Subcutaneous abdominal adipose tissue (tissue), 5 donors: ENCODE results near the gene LRRC8D.

ENCODE experiments used
- H3K27ac ChIP-seq: one replicate; pipeline ENCODE4 v1.7.0; 2013; ENCODE audit warnings: low read depth, mild to moderate bottlenecking, inconsistent platforms, low read length, moderate library complexity
- H3K27me3 ChIP-seq, 5 donors: one replicate each; pipeline ENCODE4 v1.7.0; 2013; ENCODE audit warnings: low read length in 5 of 5, inconsistent platforms in 1 of 5; ENCODE audit not compliant: control insufficient read depth in 5 of 5, insufficient read depth in 4 of 5
- H3K36me3 ChIP-seq, 5 donors: one replicate each; pipeline ENCODE4 v1.7.0; 2013; ENCODE audit warnings: low read length in 5 of 5; ENCODE audit not compliant: control insufficient read depth in 5 of 5, insufficient read depth in 5 of 5
- H3K4me1 ChIP-seq, 5 donors: one replicate each; pipeline ENCODE4 v1.7.0; 2013; ENCODE audit warnings: low read length in 5 of 5, mild to moderate bottlenecking in 3 of 5, moderate library complexity in 1 of 5; ENCODE audit not compliant: control insufficient read depth in 5 of 5, insufficient read depth in 5 of 5
- H3K4me3 ChIP-seq, 5 donors: one replicate each; pipeline ENCODE4 v1.7.0; 2013; ENCODE audit warnings: low read length in 5 of 5, low read depth in 1 of 5
- H3K9ac ChIP-seq, 5 donors: one replicate each; pipeline ENCODE4 v1.7.0; 2013; ENCODE audit warnings: low read length in 5 of 5, mild to moderate bottlenecking in 4 of 5, moderate library complexity in 3 of 5
- H3K9me3 ChIP-seq, 5 donors: one replicate each; pipeline ENCODE4 v1.7.0; 2013; ENCODE audit warnings: low read length in 5 of 5; ENCODE audit not compliant: control insufficient read depth in 5 of 5
- donor health status: healthy.
- donor health status: healthy.
- donor health status: healthy.
- donor health status: healthy.
- donor health status: healthy.

LRRC8D gene

DNA sequence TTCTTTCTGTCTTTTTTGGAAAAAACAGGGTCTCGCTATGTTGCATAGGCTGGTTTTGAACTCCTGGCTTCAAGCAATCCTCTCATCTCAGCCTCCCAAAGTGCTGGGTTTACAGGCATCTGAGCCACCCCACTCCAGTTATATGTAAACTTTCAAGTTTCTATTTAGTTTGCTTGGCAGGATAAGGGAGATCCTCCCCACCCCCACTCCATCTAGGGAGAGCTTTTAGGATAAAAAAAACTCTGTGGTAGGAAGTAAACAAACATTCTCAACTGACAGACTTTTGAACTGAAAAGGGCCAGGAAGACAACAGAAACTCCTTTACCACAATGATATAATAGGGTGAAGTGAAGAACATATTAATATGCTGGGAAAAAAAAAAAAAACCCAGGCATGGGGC lies 133.1 kb downstream of the LRRC8D start:
- Histone ChIP-seq H3K27ac (no peak overlapping the region), H3K4me3 (no peak overlapping the region), H3K9me3 (no peaks in the 10 kb centered on the region), H3K9ac (no peak overlapping the region), H3K4me1 (no peaks in the 10 kb centered on the region), H3K36me3 (no peaks in the 10 kb centered on the region), H3K27me3 (no peaks in the 10 kb centered on the region)

DNA sequence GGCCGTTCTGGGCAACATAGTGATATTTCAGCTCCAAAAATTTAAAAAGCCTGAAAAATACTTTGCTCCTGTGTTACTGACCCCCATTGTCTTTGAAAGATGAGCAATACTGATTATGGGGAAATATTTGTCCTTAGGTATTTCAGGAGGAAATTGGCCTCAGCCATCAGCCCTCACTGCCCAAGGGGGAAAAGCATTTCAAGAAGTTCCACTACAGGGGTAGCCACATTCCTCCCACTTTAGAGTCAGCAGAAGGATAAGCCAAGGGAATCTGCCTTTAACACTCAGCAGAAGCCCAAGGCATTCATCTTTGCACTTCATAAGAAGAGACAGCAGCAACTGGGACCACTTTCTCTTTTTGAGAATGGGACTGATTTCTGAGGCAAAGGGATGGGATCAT lies 133.6 kb downstream of the LRRC8D start:
- H3K4me3 ChIP-seq: no peak overlapping the region
- H3K9me3 ChIP-seq: no peaks in the 10 kb centered on the region
- no peaks in the 10 kb centered on the region for H3K36me3 ChIP-seq
- no peak overlapping the region for H3K27ac ChIP-seq
- no peaks in the 10 kb centered on the region for H3K27me3 ChIP-seq
- no peak overlapping the region for H3K9ac ChIP-seq
- no peaks in the 10 kb centered on the region for H3K4me1 ChIP-seq

DNA sequence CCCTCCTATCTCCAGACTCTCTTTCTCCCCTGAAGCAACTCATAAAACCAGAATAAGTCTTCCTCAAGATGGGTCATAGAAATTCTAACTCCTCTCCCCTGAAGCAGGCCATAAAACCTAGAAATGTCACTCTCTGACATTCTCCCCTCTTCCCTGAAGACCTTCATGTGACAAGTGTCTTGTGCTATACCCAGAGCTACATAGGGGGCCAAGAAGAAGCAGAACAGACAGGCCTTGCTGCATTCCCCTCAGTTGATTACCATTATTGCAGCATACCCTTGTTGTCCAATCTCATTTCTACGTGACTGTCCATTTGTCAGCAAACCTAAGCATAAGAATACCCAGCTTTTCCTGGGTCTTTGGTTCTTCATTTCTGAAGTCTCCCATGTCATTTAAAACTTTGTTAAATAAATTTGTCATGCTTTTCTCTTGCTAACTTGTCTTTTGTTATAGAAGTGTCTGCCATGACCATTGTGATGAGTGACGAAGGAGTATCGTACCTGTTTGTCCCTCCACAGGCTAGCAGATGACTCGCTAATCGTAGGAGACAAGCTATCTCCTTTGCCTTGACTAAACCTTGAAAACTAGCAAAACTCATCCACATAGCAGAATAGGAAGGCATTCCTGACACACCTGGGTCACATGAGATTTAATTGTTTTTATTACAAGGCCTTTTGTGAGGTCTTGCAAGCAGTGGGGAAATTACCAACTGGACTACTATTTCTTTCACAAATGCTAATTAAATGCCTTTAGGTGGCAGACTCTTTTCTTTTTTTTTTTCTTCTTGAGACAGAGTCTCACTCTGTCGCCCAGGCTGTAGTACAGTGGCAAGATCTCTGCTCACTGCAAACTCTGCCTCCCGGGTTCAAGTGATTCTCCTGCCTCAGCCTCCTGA lies 134.7 kb downstream of the LRRC8D start:
- no peaks in the 10 kb centered on the region for H3K4me1 ChIP-seq
- H3K9ac ChIP-seq: no peak overlapping the region
- H3K9me3 ChIP-seq: no peaks in the 10 kb centered on the region
- H3K27me3 ChIP-seq: no peaks in the 10 kb centered on the region
- no peaks in the 10 kb centered on the region for H3K36me3 ChIP-seq
- H3K27ac ChIP-seq: no peak overlapping the region
- H3K4me3 ChIP-seq: no peak overlapping the region

DNA sequence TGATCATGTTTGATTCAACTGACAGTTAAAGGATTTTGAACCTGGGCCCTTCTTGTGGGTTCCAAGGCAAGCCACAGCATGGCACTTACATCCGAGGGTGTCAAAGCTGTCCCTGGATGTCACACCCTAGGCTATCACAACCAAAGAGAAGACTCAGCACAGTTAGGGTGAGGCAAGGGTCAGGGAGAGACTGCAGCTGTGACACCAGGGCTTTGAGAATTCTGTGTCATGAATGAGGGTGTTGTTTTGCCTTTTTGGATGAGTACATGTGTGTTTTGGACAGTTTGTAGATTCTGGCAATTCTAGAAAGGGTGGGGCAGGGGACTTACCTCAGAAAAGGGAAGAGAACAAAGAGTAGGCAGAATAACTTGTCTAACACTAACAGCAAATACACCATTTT lies 136.3 kb downstream of the LRRC8D start:
- no peak overlapping the region for H3K4me3 ChIP-seq
- H3K27me3 ChIP-seq: no peaks in the 10 kb centered on the region
- no peaks in the 10 kb centered on the region for H3K36me3 ChIP-seq
- H3K9ac ChIP-seq: no peak overlapping the region
- H3K27ac ChIP-seq: no peak overlapping the region
- H3K4me1 ChIP-seq: peaks cover 0 to 4% (median 0%) of the 10 kb centered on the region in 5 donors
- H3K9me3 ChIP-seq: no peaks in the 10 kb centered on the region

DNA sequence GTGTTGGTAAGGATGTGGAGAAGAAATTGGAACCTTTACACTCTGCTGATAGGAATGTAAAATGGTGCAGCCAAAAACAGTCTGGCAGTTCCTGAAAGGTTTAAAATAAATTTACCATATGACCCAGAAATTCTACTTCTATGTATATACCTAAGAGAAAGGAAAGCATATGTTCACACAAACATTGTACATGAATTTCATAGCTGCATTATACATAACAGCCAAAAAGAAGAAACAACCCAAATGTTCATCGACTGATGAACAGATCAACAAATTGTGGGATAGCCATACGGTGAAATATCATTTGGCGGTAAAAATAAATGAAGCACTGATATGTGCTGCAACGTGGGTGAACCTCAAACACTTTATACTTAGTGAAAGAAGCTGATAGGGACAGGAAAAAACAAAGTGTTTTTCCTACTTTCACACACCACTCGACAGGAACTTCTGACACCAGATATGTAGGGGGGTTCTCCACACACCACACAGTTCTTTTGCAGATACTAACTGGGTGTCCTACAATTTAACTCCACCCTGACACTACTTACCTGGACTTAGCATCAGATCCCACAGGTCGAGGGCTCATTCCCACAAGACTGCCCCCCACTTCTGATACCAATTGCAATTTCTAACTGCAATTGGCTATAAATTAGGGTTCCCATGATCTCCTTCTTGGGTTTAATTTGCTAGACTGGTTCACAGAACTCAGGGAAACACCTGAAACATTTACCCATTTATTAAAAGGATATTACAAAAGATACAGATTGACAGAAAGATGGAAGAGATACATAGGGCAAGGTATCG lies 138.2 kb downstream of the LRRC8D start:
- H3K9ac ChIP-seq: no peak overlapping the region
- H3K4me1 ChIP-seq: peaks cover 0 to 4% (median 0%) of the 10 kb centered on the region in 5 donors
- H3K27ac ChIP-seq: no peak overlapping the region
- H3K4me3 ChIP-seq: no peak overlapping the region
- no peaks in the 10 kb centered on the region for H3K27me3 ChIP-seq
- H3K9me3 ChIP-seq: peaks cover 0 to 2% (median 0%) of the 10 kb centered on the region in 5 donors
- no peaks in the 10 kb centered on the region for H3K36me3 ChIP-seq

DNA sequence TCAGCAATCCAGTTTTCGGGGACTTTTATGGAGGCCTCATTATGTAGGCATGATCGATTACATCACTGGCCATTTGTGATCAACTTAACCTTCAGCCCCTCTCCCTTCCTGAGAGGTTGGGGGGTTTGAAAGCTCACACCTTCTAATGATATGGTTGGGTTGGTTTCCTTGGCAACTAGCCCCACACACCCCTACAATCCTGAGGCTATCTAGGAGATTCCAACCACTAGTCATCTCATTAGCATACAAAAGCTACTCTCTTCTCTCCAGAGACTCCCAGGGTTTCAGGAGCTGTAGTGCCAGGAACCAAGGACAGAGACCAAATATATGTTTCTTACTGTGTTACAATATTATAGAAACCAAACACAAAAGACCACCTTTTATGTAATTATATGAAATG lies 138.9 kb downstream of the LRRC8D start:
- peaks cover 0 to 4% (median 0%) of the 10 kb centered on the region in 5 donors for H3K4me1 ChIP-seq
- no peak overlapping the region for H3K9ac ChIP-seq
- H3K27me3 ChIP-seq: no peaks in the 10 kb centered on the region
- H3K27ac ChIP-seq: no peak overlapping the region
- H3K9me3 ChIP-seq: peaks cover 0 to 2% (median 0%) of the 10 kb centered on the region in 5 donors
- H3K36me3 ChIP-seq: no peaks in the 10 kb centered on the region
- no peak overlapping the region for H3K4me3 ChIP-seq

DNA sequence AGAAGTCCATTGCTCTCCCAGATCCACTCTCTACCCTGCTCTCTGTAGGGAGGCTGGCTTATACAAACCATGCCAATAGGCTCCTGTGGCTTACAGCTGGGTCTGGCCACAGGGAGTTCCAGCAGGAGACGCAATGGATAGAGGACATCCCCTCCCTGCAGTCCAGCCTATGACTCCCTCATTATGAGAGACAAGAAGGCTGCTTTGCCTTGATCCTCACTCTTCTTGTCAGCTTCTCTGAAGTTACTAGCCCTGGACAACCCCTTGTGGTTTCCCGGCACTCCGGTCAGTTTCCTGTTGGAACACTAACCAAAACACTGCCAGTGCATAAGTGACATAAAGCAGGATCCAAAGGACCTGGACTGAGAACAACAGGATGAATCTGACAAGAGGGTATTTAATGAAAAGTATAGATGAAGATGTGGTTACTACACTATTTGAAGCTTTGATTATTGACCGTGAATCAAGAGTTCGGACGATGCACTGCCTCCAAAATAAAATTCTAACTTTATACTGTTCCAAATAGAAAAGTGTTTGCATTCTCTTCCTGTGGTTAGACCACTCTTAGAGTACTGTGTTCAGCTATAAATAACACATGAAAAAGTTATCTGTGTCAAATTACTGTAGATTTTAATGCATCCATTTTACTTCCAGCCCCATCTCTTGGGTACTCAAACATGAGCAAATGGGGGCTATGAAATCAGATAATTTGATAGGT lies 141.4 kb downstream of the LRRC8D start:
- Histone ChIP-seq H3K27ac (no peak overlapping the region), H3K36me3 (no peaks in the 10 kb centered on the region), H3K4me1 (peaks cover 0 to 9% (median 0%) of the 10 kb centered on the region in 5 donors), H3K4me3 (no peak overlapping the region), H3K9me3 (peaks cover 0 to 2% (median 0%) of the 10 kb centered on the region in 5 donors), H3K27me3 (no peaks in the 10 kb centered on the region), H3K9ac (no peak overlapping the region)

DNA sequence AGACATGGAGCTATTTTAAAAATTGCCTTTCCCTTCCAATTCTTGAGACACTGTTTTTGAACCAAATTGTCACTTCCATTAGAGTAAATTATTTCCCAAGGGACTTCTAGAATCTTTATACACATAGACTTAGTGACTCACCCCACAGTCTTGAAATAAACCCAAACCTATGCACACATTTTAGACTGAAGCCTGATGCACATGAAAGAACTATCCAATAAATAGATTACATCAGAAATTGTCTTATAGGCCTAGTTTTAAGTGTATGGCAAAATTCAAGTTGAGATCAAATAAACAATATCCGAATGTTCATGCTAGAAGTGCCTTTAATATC lies 141.9 kb downstream of the LRRC8D start:
- peaks cover 0 to 9% (median 0%) of the 10 kb centered on the region in 5 donors for H3K4me1 ChIP-seq
- peaks cover 0 to 2% (median 0%) of the 10 kb centered on the region in 5 donors for H3K9me3 ChIP-seq
- H3K27me3 ChIP-seq: no peaks in the 10 kb centered on the region
- no peak overlapping the region for H3K4me3 ChIP-seq
- no peak overlapping the region for H3K9ac ChIP-seq
- no peak overlapping the region for H3K27ac ChIP-seq
- H3K36me3 ChIP-seq: no peaks in the 10 kb centered on the region

DNA sequence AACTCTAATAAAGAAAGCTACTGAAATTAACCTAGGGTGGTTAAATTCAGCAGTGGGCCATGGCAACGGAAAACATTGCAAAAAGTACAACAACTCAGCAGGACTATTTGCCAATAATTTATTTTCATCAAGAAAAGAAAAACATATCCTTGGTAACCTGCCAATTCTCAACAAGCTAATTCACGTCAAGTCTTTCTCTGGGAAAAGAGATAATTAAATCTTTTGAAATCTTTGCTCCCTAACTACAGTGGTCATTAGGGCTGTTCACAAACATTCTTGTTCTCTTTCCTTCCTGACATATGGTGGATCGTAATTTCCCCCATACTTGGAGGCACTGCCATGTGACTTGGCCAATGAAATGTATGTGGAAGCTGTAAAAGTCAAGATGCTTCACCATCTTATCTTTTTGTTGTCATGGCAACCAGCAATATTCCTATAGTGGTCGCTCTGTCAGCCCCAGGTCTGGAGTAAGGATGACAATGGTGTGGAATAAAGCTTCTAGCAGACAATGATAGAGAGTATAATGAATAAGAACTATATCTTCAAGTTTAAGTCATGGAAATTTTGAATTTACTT lies 144.4 kb downstream of the LRRC8D start:
- Histone ChIP-seq H3K4me3 (no peak overlapping the region), H3K27ac (no peak overlapping the region), H3K27me3 (no peaks in the 10 kb centered on the region), H3K9ac (no peak overlapping the region), H3K9me3 (peaks cover 0 to 2% (median 0%) of the 10 kb centered on the region in 5 donors), H3K4me1 (peaks cover 0 to 9% (median 0%) of the 10 kb centered on the region in 5 donors), H3K36me3 (no peaks in the 10 kb centered on the region)
